SH-SY5Y (cell line): Measurements from ENCODE around the gene ZNF212.

ENCODE experiments used
- GATA2 ChIP-seq: IDR thresholded peaks from 2 replicates; pipeline ENCODE4 v1.6.1; 2011; ENCODE audit warnings: mild to moderate bottlenecking, low read depth, low read length
- GATA3 ChIP-seq: IDR thresholded peaks from 2 replicates; pipeline ENCODE4 v1.6.1; 2011; ENCODE audit warnings: low read depth, mild to moderate bottlenecking, low read length, moderate library complexity

ZNF212 gene

DNA sequence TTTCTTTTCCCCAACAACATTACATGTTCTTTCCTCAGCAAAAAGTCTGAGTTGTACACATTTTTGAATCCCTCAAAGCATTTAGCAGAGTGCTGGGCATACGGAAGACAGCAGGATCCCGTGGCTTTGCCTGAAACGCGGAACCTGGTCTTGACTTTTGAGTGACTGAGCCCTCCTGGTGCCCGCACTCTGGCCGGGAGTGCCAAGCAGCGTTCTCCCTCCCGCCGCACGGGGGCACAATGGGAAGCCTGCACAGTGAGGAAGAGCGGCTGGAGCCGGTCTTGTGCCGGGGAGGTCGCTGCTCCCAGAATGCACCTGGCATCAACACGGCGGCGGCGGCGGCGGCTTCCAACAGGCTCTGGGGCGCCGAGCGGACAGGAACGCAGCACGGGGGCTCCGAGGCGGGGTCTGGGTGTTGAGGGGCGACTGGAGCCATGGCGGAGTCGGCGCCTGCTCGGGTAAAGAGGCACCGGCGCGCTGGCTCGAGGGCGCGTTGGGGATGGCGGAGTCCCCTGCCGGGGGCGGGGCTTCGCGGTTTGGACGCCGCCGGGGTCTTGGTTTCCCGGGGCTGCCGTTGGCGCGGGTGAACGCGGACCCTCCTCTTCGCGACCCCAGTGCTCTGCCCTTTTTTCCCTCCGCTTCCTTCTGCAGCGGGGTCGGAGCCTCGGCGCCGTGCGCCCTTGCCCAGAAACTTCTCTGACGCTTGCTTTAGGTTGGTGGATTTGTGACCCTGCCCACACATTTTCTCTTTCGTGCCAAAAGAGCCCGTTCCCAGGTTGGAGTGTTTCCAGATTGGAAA is at the start of gene ZNF212:
Gene ZNF212 (plus strand): TSS at position 307 of the 799 bp plus-strand sequence. CDS start 128 bp downstream, at position 435.
- no peak for TF ChIP-seq GATA3
- no peak for TF ChIP-seq GATA2

DNA sequence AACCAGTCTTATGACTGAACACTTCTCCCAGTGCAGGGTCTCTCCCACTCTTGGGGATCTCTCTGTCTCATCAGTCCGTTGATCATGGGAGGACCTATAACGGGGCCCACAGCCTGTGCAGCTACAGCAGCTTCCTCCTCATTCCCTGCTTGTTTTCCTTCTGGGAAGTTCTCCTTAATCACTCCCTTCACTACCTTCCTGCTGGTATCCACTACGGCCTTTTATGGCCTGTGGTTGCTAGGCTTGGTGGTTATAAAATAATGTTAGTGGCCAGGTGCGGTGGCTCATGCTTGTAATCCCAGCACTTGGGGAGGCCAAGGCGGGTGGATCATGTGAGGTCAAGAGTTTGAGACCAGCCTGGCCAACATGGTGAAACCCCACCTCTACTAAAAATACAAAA is 47.6 kb upstream of the ZNF212 start:
- TF ChIP-seq GATA2, result no peak
- TF ChIP-seq GATA3, result no peak

DNA sequence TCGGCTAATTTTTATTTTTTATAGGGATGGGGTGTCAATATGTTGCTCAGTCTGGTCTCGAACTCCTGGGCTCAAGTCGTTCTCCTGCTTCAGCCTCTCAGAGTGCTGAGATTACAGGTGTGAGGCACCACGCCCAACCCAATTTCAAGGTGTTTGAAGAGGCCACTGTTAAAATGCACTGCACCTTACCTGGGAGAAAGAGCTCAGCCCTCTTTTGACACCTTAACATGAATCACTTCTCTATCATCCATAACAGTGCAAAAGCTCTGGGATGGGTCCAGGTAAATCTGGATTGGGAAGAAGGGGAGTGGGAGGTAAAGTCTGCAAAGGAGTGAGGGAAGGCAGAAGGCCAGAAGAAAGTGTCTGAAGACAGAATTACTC is 44.7 kb upstream of the ZNF212 start:
- TF ChIP-seq GATA2 (no peak), GATA3 (no peak)

DNA sequence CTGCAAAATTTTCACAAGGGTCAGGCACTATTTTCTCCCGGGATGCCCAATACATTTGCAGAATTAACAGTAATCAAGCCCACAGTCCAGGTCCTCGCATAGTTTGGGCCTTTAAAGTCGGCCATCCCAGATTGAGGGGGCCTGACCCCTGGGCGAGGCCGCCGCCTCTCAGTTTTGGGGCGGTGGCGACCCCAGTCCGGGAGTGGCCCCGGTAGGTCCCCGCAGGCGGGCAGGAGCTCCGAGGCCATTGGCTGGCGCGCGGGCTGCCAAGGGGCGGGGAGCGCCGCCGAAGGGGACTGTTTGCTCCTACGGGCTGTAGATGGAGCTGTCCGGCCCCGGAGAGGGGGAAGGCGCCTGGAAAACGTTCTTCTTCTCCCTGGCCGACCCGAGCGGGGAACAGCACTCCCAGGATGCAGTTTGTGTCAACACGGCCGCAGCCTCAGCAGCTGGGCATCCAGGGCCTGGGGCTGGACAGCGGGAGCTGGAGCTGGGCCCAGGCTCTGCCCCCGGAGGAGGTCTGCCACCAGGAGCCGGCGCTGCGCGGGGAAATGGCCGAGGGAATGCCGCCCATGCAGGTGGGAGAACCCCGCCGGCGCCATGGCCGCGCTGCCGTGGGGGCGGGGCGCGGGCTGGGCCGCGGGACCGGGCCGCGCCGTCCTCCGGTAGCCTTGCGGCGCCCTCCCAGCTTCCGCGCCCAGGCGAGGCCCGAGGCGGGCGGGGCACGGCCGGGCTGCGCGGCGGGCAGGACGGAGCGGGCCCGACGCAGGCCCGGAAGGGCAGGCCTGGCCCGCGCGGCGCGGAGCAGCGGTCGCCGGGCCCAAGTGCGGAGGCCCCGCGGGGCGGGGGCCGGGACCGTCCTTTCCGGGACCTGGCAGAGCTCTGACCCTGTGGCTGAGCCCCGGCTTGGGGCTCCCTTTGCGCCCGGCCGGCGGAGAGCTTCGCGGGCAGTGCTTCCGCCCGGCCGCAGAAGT is 44.0 kb upstream of the ZNF212 start, which contains the start of gene ZNF282:
Gene ZNF282 (plus strand): TSS at position 367 of the 971 bp plus-strand sequence. CDS start 44 bp downstream, at position 411.
- TF ChIP-seq GATA3 (no peak), GATA2 (no peak)

DNA sequence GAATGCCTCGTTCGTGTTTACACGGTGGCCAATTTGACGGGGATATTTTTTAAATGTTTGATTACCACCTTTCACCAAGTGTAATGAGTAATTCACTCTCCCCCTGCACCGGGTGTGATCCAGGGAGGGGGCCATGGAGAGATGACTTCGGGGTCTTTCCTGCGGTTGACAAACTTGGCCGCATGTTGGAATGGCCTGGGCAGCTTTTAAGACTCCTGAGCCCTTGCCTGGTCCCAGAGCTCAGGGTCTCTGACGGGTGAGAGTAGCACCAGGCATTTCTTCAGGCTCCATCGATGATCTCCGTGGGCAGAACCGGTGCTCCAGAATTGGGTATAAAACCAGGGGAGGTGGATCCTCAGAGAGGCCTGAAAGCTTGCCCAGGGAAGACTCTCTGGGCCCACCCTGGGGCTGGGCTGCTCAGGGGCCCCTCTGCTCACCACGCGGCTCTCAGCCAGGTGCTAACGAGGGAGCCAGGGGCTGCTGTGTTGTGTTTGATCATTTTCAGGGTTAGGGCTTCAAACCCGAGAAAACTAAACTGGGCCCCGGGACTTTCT is 43.2 kb upstream of the ZNF212 start:
- no peak for TF ChIP-seq GATA2

DNA sequence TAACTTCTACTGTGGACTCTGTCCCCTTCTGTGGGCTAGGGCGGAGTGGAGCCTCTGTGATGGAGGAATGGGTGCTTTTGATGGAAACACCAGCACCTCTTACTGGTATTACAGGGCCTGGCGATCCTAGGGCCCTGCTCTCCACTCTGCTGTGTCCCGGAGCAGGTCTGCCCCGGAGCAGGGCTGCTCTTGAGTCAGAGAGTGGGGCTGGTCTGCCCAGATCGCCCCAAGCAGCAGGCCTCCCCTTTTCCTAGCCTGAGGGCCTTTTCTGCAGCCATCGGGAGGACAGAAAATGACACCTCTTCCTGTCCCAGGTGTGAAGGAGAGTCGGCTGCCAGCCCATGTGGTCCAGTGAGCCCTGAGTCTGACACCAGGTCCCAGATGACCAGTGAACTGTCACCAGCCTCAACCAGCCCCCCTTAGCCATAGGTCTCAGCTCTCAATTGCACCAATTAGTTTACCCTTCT is 42.7 kb upstream of the ZNF212 start:
- TF ChIP-seq GATA3 (no peak), GATA2 (no peak)

DNA sequence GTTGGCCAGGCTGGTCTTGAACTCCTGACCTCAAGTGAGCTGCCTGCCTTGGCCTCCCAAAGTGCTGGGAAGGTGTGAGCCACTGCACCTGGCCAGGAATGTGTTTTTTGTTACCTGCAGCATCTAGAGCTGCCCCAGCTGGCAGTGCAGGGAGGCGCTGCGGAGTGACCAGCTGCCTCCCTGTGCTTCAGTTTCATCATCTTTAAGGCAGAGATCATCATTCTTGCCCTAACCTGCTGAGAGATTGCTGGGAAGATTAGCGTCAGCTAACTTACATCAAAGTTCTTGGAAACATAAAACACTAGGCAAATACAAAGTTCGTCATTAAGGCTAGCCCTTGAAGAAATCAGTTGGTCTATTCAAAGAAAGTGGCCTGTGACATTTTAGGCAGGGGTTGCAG is 41.8 kb upstream of the ZNF212 start:
- TF ChIP-seq GATA2, result no peak
- no peak for TF ChIP-seq GATA3

DNA sequence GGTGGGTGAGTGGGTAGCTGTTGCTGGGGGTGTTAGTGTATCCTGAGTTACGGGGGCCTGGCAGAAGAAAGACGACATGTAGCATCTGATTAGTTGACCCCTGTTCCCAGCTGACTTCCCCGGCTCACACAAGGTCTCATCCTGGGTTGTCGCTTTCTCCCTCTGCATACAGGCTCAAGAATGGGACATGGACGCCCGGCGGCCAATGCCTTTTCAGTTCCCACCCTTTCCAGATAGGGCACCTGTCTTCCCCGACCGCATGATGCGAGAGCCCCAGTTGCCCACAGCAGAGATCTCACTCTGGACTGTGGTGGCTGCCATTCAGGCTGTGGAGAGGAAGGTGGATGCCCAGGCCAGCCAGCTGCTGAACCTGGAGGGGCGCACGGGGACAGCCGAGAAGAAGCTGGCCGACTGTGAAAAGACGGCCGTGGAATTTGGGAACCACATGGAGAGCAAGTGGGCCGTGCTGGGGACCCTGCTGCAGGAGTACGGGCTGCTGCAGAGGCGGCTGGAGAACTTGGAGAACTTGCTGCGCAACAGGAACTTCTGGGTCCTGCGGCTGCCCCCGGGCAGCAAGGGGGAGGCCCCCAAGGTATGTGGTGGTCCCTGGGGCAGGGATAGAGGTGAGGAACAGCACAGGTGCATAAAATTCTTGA is 41.2 kb upstream of the ZNF212 start:
- TF ChIP-seq GATA3 (no peak), GATA2 (no peak)

DNA sequence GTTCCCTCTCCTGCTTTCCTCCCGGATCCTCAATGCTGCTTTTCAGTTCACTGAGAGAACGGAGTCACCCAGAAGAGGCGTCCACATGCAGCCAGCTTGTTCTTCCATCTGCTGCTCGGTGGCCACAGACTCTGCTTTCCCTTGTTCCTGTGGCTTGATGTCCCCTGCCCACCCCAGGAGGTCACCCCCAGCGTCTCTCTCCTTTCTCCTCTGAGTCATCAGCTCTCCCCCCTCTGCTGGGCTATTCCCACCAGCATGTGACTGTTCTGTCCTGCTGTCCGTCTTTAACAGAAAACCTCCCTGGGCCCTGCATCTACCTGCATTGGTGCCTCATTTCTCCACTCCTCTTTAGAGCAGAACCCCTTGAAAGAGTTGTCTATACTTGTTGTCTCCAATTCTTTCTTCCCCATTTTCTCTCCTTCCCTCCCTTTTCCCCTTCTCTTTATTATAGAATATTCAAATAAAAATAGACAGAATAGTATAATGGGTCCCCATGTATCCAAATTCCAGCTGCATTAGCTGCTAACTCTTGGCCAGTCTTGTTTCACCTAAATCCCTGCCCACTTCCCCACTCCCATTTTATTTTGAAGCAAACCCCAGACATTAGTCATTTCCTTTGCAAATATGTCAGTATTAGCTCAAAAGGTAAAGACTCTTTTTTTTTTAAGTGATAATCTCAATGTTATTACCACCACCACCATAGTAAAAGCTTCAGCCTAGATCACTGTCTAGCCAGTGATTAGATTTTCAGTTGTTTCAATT is 40.0 kb upstream of the ZNF212 start:
- TF ChIP-seq GATA2 (no peak), GATA3 (no peak)

DNA sequence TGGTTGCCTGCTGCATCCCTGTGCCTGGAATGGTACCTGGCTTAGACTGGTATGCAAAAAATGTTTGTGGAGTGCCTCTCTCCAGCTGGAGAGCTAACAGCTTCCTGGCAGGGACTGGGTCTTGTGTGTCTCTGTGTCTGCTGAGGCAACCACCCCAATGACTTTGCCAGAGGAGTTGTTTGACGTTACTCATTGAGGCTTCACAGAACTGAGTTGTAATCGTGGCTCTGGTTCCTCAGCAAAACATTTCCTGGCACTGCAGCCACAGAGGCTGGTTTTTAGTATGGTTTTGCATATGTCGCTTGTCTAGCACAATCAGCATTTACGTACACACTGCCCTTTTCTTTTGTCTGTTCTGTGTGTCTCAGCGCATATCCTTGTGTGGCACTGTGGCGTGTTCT is 36.6 kb upstream of the ZNF212 start:
- TF ChIP-seq GATA2, result no peak
- TF ChIP-seq GATA3, result no peak

DNA sequence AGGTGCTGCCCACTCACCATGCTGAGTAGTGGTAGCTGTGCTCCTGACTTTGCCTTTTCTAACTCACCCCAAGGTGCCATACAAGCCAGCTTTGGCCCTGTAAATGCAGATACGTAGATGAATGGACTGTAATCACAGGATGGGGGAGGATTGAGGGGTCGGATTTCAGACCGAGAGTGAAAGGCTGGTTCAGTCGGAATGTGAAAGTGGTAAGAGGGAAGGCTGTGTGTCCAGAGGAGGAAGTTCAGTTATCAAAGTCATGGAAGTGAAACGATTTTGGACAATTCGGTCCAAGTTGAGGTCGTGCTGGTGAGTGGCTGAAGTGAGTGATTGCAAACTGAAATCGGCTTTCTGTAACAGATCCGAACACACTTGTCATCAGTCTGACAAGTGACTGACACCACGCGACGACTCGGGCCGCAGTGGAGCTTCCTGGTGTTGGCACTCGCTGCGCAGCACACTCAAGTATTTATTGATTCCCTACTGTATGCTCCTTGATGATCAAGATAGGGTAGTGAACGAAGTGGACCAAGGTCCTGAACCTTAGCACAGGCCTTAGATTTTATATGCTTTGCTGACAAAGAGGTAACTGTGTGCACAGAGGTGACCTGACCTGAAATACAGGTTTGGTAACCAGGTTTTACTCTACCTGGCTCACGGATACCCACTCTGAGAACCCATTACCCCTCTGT is 33.6 kb upstream of the ZNF212 start:
- TF ChIP-seq GATA3 (no peak), GATA2 (no peak)

DNA sequence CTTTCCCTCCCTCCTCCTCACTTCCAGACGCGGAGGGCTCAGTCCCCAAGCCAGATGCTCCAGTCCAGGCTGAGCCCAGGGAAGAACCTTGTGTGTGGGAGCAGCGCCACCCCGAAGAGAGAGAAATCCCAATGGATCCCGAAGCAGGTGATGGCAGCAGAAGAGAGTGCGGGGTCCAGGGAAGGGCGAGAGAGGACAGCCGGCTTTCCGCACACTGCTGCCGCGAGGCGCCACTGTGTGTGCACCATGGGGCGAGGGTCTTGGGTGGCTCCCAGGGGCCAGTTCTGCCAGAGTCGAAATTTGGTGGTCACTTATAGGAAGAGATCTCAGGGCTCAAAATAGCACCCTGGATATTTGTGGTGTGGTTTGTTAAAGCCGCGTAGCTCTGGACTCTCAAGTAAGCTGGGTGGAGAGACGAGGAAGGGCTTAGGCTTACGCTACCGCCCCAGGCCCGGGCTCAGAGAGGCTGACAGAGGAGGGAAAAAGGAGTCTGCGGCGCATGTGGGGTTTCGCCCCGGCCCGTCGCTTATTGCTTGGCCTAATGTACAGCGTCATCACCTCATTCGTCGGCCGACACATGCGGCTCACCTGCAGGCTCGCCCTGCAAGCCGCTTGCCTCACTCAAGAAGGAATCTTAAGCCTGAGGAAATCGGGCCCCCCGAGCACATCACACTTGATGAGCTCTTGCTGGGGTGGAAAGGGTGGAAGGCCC is 32.0 kb upstream of the ZNF212 start:
- no peak for TF ChIP-seq GATA3
- no peak for TF ChIP-seq GATA2
